Activated CD8-positive, alpha-beta memory T cell treated with anti-CD3 and anti-CD28 coated beads, Interleukin-2, amount 50 U/mL, for 48 hours (primary cell): ENCODE results near the gene PI4K2A.
A peak's percentile ranks its signal among the peaks of the same experiment; 100 is the strongest.

Source experiments
- DNase-seq: peaks from one replicate; pipeline ENCODE4 v3.0.0-alpha.2; 2020

The PI4K2A gene

DNA sequence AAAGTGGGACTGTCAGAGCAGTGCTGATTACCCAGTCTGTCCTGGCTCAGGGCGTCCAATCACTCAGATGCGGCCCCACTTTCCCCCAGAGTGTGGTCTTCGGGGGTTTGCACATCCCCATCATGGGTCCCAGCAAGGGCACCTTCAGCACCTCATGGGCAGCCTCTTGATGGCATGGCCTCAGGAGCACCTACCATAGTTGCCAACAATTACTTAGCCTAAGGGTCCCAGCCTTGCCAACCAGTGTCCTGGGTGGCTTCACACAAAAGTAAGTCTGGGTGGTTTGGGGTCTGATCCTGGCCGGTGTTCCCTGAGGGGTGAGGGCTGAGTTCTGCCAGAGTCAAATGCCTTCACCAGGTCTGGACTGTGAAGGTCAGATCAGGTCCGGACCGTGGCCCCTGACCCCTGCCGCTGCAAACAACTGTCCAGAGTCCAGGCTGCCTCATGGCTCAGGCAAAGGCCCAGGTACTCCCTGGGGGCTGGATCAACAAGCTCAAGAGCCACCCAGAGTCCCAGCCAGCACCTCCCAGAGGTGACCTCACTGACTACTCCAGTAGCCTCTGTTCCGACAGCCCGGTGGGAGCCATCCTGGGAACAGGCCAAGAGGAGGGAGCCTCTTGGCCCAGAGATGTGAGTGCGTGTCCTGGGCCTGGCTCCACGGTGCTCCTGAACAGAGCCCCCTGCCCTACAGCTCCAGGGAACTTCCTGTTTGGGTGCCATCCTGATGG is 66.8 kb downstream of the PI4K2A start:
- DNase-seq: no peak

- no peak for DNase-seq
These were observed 67.7 kb downstream of the PI4K2A start for GRCh38 chr10:97708167-97708566.

- no peak for DNase-seq
These were observed 68.8 kb downstream of the PI4K2A start for GRCh38 chr10:97708976-97709946.

DNA sequence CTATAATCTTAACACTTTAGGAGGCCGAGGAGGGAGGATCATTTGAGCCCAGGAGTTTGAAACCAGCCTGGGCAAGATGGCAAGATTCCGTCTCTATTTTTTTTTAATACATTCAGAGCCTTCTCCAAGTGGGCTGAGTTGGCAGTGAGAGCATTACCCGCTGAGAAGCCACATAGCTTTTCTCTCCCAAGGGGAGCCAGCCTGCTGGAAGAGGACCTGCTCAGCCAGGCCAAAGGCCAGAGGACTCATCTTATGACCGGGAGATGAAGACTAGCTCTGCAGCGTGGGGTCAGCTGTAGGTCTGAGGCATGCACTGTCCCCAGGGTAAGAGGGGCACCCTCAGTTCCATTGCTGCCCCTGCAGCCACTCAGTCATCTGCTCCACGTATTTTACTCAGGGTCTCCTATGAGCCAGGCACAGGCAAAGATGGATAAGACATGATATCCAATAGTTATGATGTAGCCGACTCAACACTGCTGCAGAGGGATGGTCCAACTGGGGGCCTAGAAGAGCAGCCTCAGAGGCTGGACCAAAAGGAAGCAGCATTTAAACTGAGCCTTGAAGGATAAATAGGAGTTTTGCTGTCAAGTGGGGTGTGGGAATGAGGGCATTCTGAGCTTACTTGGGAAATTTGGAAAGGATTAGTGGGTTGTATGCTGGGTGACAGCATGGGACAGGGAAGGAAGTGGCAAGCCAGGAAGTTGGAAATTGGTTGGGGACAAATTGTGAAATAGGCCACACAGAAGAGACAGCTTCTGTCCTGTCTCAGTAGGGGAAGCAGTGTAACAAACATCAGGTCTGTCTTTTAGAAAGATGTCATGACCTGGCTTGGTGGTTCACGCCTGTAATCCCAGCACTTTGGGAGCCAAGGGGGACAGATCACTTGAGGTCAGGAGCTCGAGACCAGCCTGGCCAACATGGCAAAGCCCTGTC is 71.4 kb downstream of the PI4K2A start:
- DNase-seq: no peak

GRCh38 chr10:97713339-97713825 is 72.9 kb downstream of the PI4K2A start, which contains the start of gene MARVELD1:
MARVELD1 (plus strand) TSS chr10:97713730; CDS start chr10:97713877, 147 bp downstream.
- DNase-seq: peak; percentile 59

DNA sequence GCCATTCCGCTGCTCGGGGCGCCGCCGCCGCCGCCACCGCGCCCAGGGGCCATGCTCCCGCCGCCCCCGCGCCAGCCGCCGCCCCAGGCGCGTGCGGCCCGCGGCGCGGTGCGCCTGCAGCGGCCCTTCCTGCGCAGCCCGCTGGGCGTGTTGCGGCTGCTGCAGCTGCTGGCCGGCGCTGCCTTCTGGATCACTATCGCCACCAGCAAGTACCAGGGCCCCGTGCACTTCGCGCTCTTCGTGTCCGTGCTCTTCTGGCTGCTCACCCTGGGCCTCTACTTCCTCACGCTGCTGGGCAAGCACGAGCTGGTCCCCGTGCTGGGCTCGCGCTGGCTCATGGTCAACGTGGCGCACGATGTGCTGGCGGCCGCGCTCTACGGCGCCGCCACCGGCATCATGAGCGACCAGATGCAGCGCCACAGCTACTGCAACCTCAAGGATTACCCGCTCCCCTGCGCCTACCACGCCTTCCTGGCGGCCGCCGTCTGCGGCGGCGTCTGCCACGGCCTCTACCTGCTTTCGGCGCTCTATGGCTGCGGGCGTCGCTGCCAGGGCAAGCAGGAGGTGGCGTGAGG is 73.4 kb downstream of the PI4K2A start:
- DNase-seq: no peak

DNA sequence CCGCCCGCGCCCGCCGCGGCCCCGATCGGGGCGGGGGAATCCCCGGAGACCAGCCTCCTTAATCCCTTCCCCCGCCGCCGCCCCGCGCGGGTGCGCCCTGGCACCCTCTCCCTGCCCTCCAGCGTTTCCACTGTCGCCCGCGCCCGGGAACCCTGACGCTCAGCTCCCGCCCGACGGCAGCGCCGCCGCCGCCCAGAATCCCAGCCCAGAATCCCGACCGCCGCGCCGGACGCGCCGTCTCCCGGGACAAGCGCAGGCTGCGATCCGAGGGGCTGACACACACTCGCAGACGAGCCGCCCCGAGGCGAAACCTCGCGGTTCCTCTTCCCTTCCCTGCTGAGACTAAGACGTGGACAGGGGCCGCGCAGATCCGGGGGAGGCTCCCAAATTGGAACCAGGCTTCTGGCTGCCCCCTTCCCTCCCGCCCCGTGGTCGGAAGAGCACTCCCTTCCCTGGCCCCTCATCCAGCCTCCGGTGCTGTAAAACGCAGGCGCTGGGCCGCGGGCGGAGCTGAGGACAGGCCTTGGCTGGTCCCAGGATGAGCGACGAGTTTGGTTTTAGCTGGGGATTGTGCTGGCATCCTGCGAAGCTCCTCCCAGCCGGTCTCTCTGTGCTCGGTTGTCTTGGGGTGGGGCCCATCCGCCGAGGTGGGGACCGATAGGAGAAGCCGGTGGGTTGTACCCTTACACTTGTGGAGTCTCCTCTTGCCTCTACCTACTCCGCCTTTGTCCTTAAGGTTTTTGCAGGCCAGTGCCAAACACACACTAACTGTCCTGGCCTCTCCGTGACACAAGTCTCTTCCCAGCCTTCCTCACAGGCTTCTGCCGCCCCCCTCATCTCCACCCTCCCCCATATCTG is 74.2 kb downstream of the PI4K2A start:
- DNase-seq: peak; percentile 76

GRCh38 chr10:97715259-97715874 is 74.9 kb downstream of the PI4K2A start:
- DNase-seq: no peak

DNA sequence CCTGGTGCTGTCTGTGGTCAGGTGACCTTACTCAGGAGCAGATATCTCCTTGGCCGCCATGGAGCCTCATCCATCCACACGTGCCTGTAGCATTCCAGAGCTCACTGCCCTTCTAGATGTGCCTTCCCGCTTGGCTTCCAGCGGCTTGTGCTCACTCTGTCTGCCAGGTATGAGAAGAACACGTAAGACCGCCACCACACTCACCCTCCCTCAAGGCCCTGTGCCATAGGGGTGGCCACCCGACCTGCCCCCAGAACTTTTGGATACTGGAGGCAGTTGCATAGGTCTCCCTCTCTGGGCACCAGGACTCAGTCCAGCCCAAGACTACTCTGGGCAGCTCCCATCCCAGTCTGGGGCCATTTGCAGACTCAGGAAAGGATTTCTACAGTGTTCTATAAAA is 77.2 kb downstream of the PI4K2A start:
- DNase-seq: no peak

DNA sequence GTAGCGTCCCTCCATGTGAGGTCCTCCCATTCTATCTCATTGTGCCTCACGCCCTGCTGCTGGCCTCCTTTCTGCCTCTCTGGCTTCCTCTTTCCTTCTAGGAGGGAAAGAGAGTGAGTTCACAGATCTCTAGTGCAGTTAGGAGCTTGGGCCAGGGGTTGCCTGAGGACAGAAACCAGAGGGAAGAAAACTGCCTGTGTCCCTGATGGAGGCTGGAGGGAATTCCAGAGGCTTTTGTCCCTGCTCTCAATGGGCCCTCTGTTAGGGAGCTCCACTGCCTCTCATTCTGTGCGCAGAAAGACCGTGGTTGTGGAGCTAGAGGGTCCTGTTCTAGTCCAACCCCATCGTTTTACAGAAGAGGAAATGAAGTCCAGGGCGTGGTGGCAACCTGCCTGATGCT is 77.7 kb downstream of the PI4K2A start:
- no peak for DNase-seq

GRCh38 chr10:97718659-97719142 is 78.2 kb downstream of the PI4K2A start:
- DNase-seq: no peak

DNA sequence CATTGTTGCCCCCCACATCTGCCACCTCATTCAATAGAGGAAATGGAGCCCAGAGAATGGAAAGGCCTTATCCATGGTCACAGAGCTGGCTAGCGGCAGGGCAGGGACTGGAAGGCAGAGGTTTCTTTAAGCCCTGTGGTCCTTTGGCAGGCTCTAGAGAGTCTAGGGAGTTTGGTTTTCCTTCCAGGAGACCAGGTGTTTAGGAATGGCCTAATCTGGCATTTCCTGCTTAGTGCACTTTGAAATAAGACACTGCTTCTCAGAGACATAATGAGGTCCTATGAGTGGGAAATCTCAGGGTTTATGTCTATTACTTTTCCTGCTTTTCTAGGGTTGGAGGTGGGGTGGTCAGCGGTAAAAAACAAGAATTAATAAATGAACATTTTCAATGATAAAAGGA is 79.1 kb downstream of the PI4K2A start:
- no peak for DNase-seq

- DNase-seq: no peak
These were observed 81.7 kb downstream of the PI4K2A start for GRCh38 chr10:97721871-97722780.

GRCh38 chr10:97723001-97723400 is 82.5 kb downstream of the PI4K2A start:
- no peak for DNase-seq

DNA sequence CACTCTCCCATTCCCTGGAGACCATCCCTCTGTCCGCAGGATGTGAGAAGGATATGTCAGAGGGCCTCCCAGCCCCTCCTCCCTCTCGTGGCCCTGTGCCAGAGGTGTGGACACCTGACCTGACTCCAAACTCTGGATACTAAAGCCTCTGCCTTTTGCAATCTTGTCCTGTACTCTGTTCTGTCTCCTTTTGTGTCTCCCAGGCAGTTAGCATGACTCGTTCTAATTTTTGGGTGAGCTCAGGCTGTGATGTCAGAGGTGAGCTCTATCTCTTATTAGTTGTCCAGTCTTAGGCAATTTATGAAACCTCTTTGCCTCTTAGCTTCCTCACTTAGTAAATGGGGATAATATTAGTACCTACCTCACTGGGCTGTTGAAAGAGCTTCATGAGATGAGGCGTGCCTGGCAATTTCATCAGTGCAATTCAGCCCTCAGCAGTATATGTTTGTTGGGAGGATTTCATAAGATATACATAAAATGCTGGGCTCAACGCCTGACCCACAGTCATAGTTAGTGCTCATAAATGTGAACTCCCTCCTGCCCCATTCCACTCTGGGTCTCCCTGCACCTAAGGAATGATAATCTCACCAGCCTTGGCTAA is 84.0 kb downstream of the PI4K2A start:
- DNase-seq: no peak
